Heart right ventricle (tissue), 16 donors: ENCODE data around the gene RHOT2. TPM values are rescaled to one million over a fixed set of nuclear protein-coding genes. Genes with fewer than 3 reads are reported as not detected.

Source experiments
- ATAC-seq, 8 donors: fragments of 200-7000 bp; cut with Tn5 transposase; one replicate each; pipeline ENCODE4 v1.9.1; 2020; ENCODE audit warnings: mild to moderate bottlenecking in 8 of 8, moderate library complexity in 8 of 8, moderate number of reproducible peaks in 1 of 8
- DNase-seq, 2 donors: peaks; one replicate each; pipeline ENCODE4 v3.0.0-alpha.2; 2020
- H3K27ac ChIP-seq, 10 donors: fragments of 200-600 bp; sonication (generic) in 2 of 10; one replicate each; pipeline versions ENCODE4 v1.5.0 to v1.8.0; 2020 to 2022; ENCODE audit warnings: mild to moderate bottlenecking in 3 of 10
- H3K27me3 ChIP-seq, 7 donors: fragments of 200-600 bp; one replicate each; pipeline ENCODE4 v1.8.0; 2021 to 2022; ENCODE audit warnings: mild to moderate bottlenecking in 2 of 7
- H3K36me3 ChIP-seq, 9 donors: fragments of 200-600 bp; sonication (generic) in 1 of 9; one replicate each; pipeline versions ENCODE4 v1.5.0 to v1.8.0; 2020 to 2022; ENCODE audit warnings: mild to moderate bottlenecking in 2 of 9
- H3K4me1 ChIP-seq, 9 donors: fragments of 200-600 bp; sonication (generic) in 1 of 9; one replicate each; pipeline versions ENCODE4 v1.5.0 to v1.8.0; 2020 to 2022; ENCODE audit warnings: mild to moderate bottlenecking in 4 of 9
- H3K4me3 ChIP-seq, 10 donors: fragments of 200-600 bp; sonication (generic) in 2 of 10; one replicate each; pipeline versions ENCODE4 v1.5.0 to v1.8.0; 2020 to 2022; ENCODE audit warnings: mild to moderate bottlenecking in 7 of 10, moderate library complexity in 2 of 10
- H3K9me3 ChIP-seq, 11 donors: fragments of 200-600 bp in 10 of 11; sonication (generic) in 2 of 11; one replicate each; pipeline versions ENCODE4 v1.5.0 to v1.8.0; 2013 to 2022; ENCODE audit warnings: mild to moderate bottlenecking in 2 of 11, control low read depth in 1 of 11, moderate library complexity in 1 of 11
- WGBS, 2 donors: extraction: QIAGEN DNeasy Blood & Tissue Kit; methylation state at CpG; one replicate each; pipeline ENCODE4 v1.1.7; 2013; ENCODE audit warnings: inconsistent platforms in 1 of 2; 5-methylcytosine and 5-hydroxymethylcytosine counted together
- intact Hi-C, 10 donors: fragments of 100-400 bp; cut with DNase I; formaldehyde crosslinking; loops; one replicate each; pipeline versions ENCODE4 v1.11.1 to v1.14.2; 2022
- polyA plus RNA-seq, 2 donors: library from polyadenylated mRNA; stranded (reverse); fragments of 200-250 nt; gene quantifications; one replicate each; pipeline ENCODE4 v1.2.3, GENCODE V29; 2013
- total RNA-seq, 10 donors: library from RNA; stranded (reverse); fragmentation: NEBNext Ultra II Directional in 3 of 10; extraction: Animal tissue kit (Norgen Biotek cat#: 25700) in 3 of 10; gene quantifications; one replicate each; pipeline versions ENCODE4 v1.2.1 to v1.2.4, GENCODE V29; 2021 to 2023
- TF ChIP-seq, protein P1 (sequence below), 9 donors: fragments of 200-600 bp; sonication (generic) in 2 of 9; IDR thresholded peaks; one replicate each; pipeline versions ENCODE4 v1.5.0 to v1.8.0; 2021 to 2022; ENCODE audit warnings: antibody characterized with exemption in 9 of 9, mild to moderate bottlenecking in 5 of 9, moderate library complexity in 1 of 9
- donor health status: Arrhythmogenic right ventricular cardiomyopathy.
- donor health status: ischemic (EF 13 %, LVEDD 7.1; RV severe dilation, severe dysfunction).
- donor health status: healthy with polysubstance abuse.
- donor health status: DM: no; HTN: yes; CAD: no.
- donor health status: DM: no; HTN: no; CAD: no.
- donor health status: ischemic (EF 25% LVEDD 6.9; RV normal size, moderate dysfunction).
- donor health status: ischemic (EF 25% LVEDD 5.7; RV mildly dilated, moderate dysfunction).
- donor health status: healthy.
- donor health status: DM: yes; HTN: yes; CAD: no.
- donor health status: Ischemic cardiomyopathy.
- donor health status: ischemic (EF 35%, LVEDD 5.7; RV mildly dilated, moderate dysfunction).
- donor health status: nonischemic (EF 11% LVEDD 7.7; RV severe dilation, severe dysfunction).
- donor health status: DM: yes; HTN: yes; CAD: no.
- donor health status: PGD.
- donor health status: ischemic (EF 29% LVEDD 5.4; RV normal size, mild dysfunction).
- donor health status: nonischemic (EF 23%, LVEDD 6.1; RV moderate dilation, normal function).

Gene RHOT2
- total and polyA plus RNA-seq, 12 donors, result 66.8 to 261 (median 92.6) TPM

DNA sequence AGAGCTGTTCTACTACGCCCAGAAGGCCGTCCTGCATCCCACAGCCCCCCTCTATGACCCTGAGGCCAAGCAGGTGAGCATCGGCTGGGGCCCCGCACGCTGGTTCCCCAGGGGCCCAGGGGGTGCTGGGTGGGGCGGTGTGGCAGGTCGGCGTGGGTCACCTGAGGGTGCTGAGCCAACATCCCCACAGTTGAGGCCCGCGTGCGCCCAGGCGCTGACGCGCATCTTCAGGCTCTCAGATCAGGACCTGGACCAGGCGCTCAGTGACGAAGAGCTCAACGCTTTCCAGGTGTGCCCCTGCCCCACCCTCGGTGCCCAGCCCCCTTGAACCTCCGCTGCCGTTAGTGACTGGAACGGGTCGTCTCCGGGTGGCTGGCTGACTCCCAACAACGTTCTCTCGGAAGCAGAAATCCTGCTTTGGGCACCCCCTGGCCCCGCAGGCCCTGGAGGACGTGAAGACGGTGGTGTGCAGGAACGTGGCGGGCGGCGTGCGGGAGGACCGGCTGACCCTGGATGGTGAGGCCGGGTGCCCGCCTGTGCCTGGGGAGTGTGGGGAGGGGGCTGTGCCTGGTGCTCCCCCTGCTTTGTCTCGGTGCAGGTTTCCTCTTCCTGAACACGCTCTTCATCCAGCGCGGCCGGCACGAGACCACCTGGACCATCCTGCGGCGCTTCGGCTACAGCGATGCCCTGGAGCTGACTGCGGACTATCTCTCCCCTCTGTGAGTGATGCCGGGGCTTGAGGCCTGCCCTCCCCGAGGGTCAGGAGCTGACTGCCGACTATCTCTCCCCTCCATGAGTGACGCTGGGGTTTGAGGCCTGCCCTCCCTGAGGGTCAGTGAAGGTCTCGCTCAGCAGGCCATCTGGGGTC lies 2.8 kb downstream of the RHOT2 start:
- no peak overlapping the region for H3K27ac ChIP-seq
- ATAC-seq (no peak), DNase-seq (no peak)
- intact Hi-C loops, result no loop called here
- peaks cover 0 to 7% (median 0%) of the 10 kb centered on the region in 7 donors for H3K27me3 ChIP-seq
- peaks cover 0 to 51% (median 35%) of the 10 kb centered on the region in 9 donors for H3K36me3 ChIP-seq
- no peaks in the 10 kb centered on the region for H3K9me3 ChIP-seq
- TF ChIP-seq, protein P1, sequence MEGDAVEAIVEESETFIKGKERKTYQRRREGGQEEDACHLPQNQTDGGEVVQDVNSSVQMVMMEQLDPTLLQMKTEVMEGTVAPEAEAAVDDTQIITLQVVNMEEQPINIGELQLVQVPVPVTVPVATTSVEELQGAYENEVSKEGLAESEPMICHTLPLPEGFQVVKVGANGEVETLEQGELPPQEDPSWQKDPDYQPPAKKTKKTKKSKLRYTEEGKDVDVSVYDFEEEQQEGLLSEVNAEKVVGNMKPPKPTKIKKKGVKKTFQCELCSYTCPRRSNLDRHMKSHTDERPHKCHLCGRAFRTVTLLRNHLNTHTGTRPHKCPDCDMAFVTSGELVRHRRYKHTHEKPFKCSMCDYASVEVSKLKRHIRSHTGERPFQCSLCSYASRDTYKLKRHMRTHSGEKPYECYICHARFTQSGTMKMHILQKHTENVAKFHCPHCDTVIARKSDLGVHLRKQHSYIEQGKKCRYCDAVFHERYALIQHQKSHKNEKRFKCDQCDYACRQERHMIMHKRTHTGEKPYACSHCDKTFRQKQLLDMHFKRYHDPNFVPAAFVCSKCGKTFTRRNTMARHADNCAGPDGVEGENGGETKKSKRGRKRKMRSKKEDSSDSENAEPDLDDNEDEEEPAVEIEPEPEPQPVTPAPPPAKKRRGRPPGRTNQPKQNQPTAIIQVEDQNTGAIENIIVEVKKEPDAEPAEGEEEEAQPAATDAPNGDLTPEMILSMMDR (IDR thresholded peaks at IDR 0.05), result no peak
- peaks cover 8 to 39% (median 29%) of the 10 kb centered on the region in 9 donors for H3K4me1 ChIP-seq
- WGBS, 2 donors, result 89 to 93% methylated on average over 52 of the region's 52 CpGs
- no peak overlapping the region for H3K4me3 ChIP-seq

DNA sequence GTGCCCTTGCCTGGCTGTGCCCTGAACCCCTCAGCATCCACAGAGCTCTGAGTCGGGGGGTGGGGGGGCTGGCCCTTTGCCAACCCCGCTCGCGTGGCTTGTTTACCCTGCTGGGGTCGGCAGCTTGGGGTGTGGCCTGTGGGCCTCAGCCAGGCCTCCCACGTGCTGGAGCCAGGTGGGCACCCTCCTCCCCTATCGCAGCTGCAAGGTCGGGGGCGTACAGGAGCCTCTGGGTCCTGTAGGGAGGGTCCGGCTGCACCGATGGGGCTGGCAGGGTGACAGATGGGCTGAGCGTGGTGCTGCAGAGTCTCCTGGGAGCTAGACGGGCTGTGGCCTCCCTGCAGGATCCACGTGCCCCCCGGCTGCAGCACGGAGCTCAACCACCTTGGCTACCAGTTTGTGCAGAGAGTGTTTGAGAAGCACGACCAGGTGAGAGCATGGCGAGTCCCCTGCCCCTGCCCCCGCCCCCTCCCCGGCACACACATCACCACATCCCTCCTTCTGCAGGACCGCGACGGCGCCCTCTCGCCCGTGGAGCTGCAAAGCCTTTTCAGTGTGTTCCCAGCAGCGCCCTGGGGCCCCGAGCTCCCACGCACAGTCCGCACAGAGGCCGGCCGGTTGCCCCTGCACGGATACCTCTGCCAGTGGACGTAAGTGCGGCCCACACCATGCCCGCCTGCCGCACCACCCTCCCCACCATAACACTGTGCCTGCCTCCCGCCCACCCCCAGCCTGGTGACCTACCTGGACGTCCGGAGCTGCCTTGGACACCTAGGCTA lies 3.6 kb downstream of the RHOT2 start:
- DNase-seq (no peak), ATAC-seq (no peak)
- TF ChIP-seq, protein P1 (IDR thresholded peaks at IDR 0.05), result no peak
- peaks cover 0 to 15% (median 0%) of the 10 kb centered on the region in 7 donors for H3K27me3 ChIP-seq
- H3K36me3 ChIP-seq, result peaks cover 0 to 51% (median 35%) of the 10 kb centered on the region in 9 donors
- H3K9me3 ChIP-seq, result no peaks in the 10 kb centered on the region
- WGBS, 2 donors, result 86% methylated on average over 38 to 40 of the region's 40 CpGs
- no peak overlapping the region for H3K4me3 ChIP-seq
- intact Hi-C loops, result no loop called here
- no peak overlapping the region for H3K27ac ChIP-seq
- peaks cover 8 to 43% (median 32%) of the 10 kb centered on the region in 9 donors for H3K4me1 ChIP-seq

DNA sequence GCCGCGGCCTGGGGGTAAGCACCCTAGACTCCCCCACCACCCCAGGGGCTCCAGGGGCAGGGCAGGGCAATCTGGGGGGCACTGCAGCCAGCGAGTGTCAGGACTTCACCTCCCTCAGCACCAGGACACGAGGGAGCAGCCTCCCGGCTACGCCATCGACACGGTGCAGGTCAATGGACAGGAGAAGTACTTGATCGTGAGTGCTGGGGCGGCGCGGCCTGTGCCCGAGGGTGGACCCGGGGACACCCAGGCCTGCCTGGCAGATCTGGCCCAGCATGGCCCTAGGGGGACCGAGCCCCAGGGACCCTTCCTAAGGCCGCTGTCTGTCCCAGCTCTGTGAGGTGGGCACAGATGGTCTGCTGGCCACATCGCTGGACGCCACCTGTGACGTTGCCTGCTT lies 4.4 kb downstream of the RHOT2 start:
- ATAC-seq (no peak), DNase-seq (no peak)
- Histone ChIP-seq H3K36me3 (peaks cover 0 to 51% (median 35%) of the 10 kb centered on the region in 9 donors), H3K4me1 (peaks cover 8 to 39% (median 27%) of the 10 kb centered on the region in 9 donors), H3K27ac (no peak overlapping the region), H3K27me3 (peaks cover 0 to 22% (median 0%) of the 10 kb centered on the region in 7 donors), H3K4me3 (no peak overlapping the region), H3K9me3 (no peaks in the 10 kb centered on the region)
- TF ChIP-seq, protein P1 (IDR thresholded peaks at IDR 0.05), result no peak
- intact Hi-C loops, result no loop called here
- WGBS, 2 donors, result 90% methylated on average over 19 of the region's 19 CpGs

DNA sequence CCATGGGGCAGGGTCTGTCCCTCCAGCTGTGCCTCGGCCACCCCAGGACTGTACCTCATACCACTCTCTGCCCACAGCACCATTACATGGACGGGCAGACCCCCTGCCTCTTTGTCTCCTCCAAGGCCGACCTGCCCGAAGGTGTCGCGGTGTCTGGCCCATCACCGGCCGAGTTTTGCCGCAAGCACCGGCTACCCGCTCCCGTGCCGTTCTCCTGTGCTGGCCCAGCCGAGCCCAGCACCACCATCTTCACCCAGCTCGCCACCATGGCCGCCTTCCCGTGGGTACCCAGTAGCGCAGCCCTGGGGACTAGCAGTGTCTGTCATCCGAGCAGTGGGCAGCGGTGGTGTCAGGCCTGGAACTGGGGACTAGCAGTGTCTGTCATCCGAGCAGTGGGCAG lies 4.9 kb downstream of the RHOT2 start:
- Histone ChIP-seq H3K27me3 (peaks cover 0 to 22% (median 0%) of the 10 kb centered on the region in 7 donors), H3K4me1 (peaks cover 8 to 35% (median 25%) of the 10 kb centered on the region in 9 donors), H3K36me3 (peaks cover 0 to 51% (median 35%) of the 10 kb centered on the region in 9 donors), H3K4me3 (no peak overlapping the region), H3K9me3 (no peaks in the 10 kb centered on the region), H3K27ac (no peak overlapping the region)
- no peak for ATAC-seq
- intact Hi-C loops, result no loop called here
- no peak for DNase-seq
- TF ChIP-seq, protein P1 (IDR thresholded peaks at IDR 0.05), result no peak
- WGBS, 2 donors, result 93 to 94% methylated on average over 21 of the region's 21 CpGs
